ENCODE data around the gene KLF3. TPM values are rescaled to one million over a fixed set of nuclear protein-coding genes. Genes with fewer than 3 reads are reported as not detected.

The KLF3 gene
- total RNA-seq, 1 donor = 103 TPM

GRCh38 chr4:38634047-38634759, 29.8 kb upstream of the KLF3 start:
- H3K4me1 ChIP-seq (ENCODE audit: insufficient read depth, low read length) = no peaks in the 10 kb centered on the region
- no peaks in the 10 kb centered on the region for H3K27me3 ChIP-seq (ENCODE audit: insufficient read depth, low read length)
- H3K4me3 ChIP-seq (ENCODE audit: low read length) = no peak overlapping the region
- no peaks in the 10 kb centered on the region for H3K9me3 ChIP-seq (ENCODE audit: low read depth, low read length)

GRCh38 chr4:38639242-38639641, 24.8 kb upstream of the KLF3 start:
- no peaks in the 10 kb centered on the region for H3K27me3 ChIP-seq (ENCODE audit: insufficient read depth, low read length)
- no peaks in the 10 kb centered on the region for H3K4me1 ChIP-seq (ENCODE audit: insufficient read depth, low read length)
- no peak overlapping the region for H3K4me3 ChIP-seq (ENCODE audit: low read length)
- no peaks in the 10 kb centered on the region for H3K9me3 ChIP-seq (ENCODE audit: low read depth, low read length)

- Histone ChIP-seq H3K27me3 (ENCODE audit: insufficient read depth, low read length) (no peaks in the 10 kb centered on the region), H3K9me3 (ENCODE audit: low read depth, low read length) (no peaks in the 10 kb centered on the region), H3K4me1 (ENCODE audit: insufficient read depth, low read length) (no peaks in the 10 kb centered on the region), H3K4me3 (ENCODE audit: low read length) (no peak overlapping the region)
These were observed 22.2 kb upstream of the KLF3 start for GRCh38 chr4:38641811-38642210.

- Histone ChIP-seq H3K4me1 (ENCODE audit: insufficient read depth, low read length) (peaks cover 12% of the 10 kb centered on the region), H3K9me3 (ENCODE audit: low read depth, low read length) (no peaks in the 10 kb centered on the region), H3K27me3 (ENCODE audit: insufficient read depth, low read length) (no peaks in the 10 kb centered on the region), H3K4me3 (ENCODE audit: low read length) (no peak overlapping the region)
These were observed 19.8 kb upstream of the KLF3 start for GRCh38 chr4:38644201-38644600.

GRCh38 chr4:38647101-38647819, 16.7 kb upstream of the KLF3 start:
- Histone ChIP-seq H3K4me1 (ENCODE audit: insufficient read depth, low read length) (peaks cover 12% of the 10 kb centered on the region), H3K27me3 (ENCODE audit: insufficient read depth, low read length) (no peaks in the 10 kb centered on the region), H3K9me3 (ENCODE audit: low read depth, low read length) (no peaks in the 10 kb centered on the region), H3K4me3 (ENCODE audit: low read length) (no peak overlapping the region)

- Histone ChIP-seq H3K9me3 (ENCODE audit: low read depth, low read length) (no peaks in the 10 kb centered on the region), H3K4me3 (ENCODE audit: low read length) (no peak overlapping the region), H3K27me3 (ENCODE audit: insufficient read depth, low read length) (no peaks in the 10 kb centered on the region), H3K4me1 (ENCODE audit: insufficient read depth, low read length) (peaks cover 26% of the 10 kb centered on the region)
These were observed 13.9 kb upstream of the KLF3 start for GRCh38 chr4:38650133-38650532.

- H3K4me1 ChIP-seq (ENCODE audit: insufficient read depth, low read length) = peaks cover 30% of the 10 kb centered on the region
These were observed 9.7 kb upstream of the KLF3 start for GRCh38 chr4:38654273-38654672.

GRCh38 chr4:38656111-38656510, 7.9 kb upstream of the KLF3 start:
- Histone ChIP-seq H3K9me3 (ENCODE audit: low read depth, low read length) (no peaks in the 10 kb centered on the region), H3K4me1 (ENCODE audit: insufficient read depth, low read length) (peaks cover 35% of the 10 kb centered on the region), H3K27me3 (ENCODE audit: insufficient read depth, low read length) (no peaks in the 10 kb centered on the region), H3K4me3 (ENCODE audit: low read length) (no peak overlapping the region)

More at GRCh38 chr4:38654273-38654672, 9.7 kb upstream of the KLF3 start:
- no peaks in the 10 kb centered on the region for H3K9me3 ChIP-seq (ENCODE audit: low read depth, low read length)
- H3K27me3 ChIP-seq (ENCODE audit: insufficient read depth, low read length) = no peaks in the 10 kb centered on the region
- H3K4me3 ChIP-seq (ENCODE audit: low read length) = no peak overlapping the region

- Histone ChIP-seq H3K27me3 (ENCODE audit: insufficient read depth, low read length) (no peaks in the 10 kb centered on the region), H3K9me3 (ENCODE audit: low read depth, low read length) (no peaks in the 10 kb centered on the region), H3K4me3 (ENCODE audit: low read length) (no peak overlapping the region), H3K4me1 (ENCODE audit: insufficient read depth, low read length) (peaks cover 48% of the 10 kb centered on the region)
These were observed 4.7 kb upstream of the KLF3 start for GRCh38 chr4:38659346-38659745.

GRCh38 chr4:38660838-38661237, 3.2 kb upstream of the KLF3 start:
- Histone ChIP-seq H3K4me3 (ENCODE audit: low read length) (no peak overlapping the region), H3K27me3 (ENCODE audit: insufficient read depth, low read length) (no peaks in the 10 kb centered on the region), H3K9me3 (ENCODE audit: low read depth, low read length) (no peaks in the 10 kb centered on the region), H3K4me1 (ENCODE audit: insufficient read depth, low read length) (peaks cover 37% of the 10 kb centered on the region)

- Histone ChIP-seq H3K4me1 (ENCODE audit: insufficient read depth, low read length) (peaks cover 31% of the 10 kb centered on the region), H3K4me3 (ENCODE audit: low read length) (no peak overlapping the region), H3K27me3 (ENCODE audit: insufficient read depth, low read length) (no peaks in the 10 kb centered on the region), H3K9me3 (ENCODE audit: low read depth, low read length) (no peaks in the 10 kb centered on the region)
These were observed 2.6 kb upstream of the KLF3 start for GRCh38 chr4:38661371-38661770.

- no peaks in the 10 kb centered on the region for H3K9me3 ChIP-seq (ENCODE audit: low read depth, low read length)
- no peaks in the 10 kb centered on the region for H3K27me3 ChIP-seq (ENCODE audit: insufficient read depth, low read length)
- peaks cover 43% of the 10 kb centered on the region for H3K4me1 ChIP-seq (ENCODE audit: insufficient read depth, low read length)
- peak overlapping the region; percentile 56 for H3K4me3 ChIP-seq (ENCODE audit: low read length)
These were observed 1.4 kb upstream of the KLF3 start for GRCh38 chr4:38662522-38663089.

GRCh38 chr4:38663090-38663800, 754 bp upstream of the KLF3 start:
- Histone ChIP-seq H3K4me1 (ENCODE audit: insufficient read depth, low read length) (peaks cover 47% of the 10 kb centered on the region), H3K9me3 (ENCODE audit: low read depth, low read length) (no peaks in the 10 kb centered on the region), H3K4me3 (ENCODE audit: low read length) (peak overlapping the region; percentile 56)

GRCh38 chr4:38664706-38665401, 855 bp downstream of the KLF3 start:
- peak overlapping the region; percentile 90 for H3K4me3 ChIP-seq (ENCODE audit: low read length)
- no peaks in the 10 kb centered on the region for H3K9me3 ChIP-seq (ENCODE audit: low read depth, low read length)
- peaks cover 52% of the 10 kb centered on the region for H3K4me1 ChIP-seq (ENCODE audit: insufficient read depth, low read length)
- H3K27me3 ChIP-seq (ENCODE audit: insufficient read depth, low read length) = no peaks in the 10 kb centered on the region

More at GRCh38 chr4:38663090-38663800, 754 bp upstream of the KLF3 start:
- no peaks in the 10 kb centered on the region for H3K27me3 ChIP-seq (ENCODE audit: insufficient read depth, low read length)

All from mononuclear cell (primary cell).